SK-N-SH (cell line): Measurements from ENCODE around the gene NFXL1. TPM values are rescaled to one million over a fixed set of nuclear protein-coding genes. Genes with fewer than 3 reads are reported as not detected.

ENCODE experiments used
- CTCF ChIA-PET: fragments of 300-600, 350-600 bp; formaldehyde crosslinking; extraction: SDS; loops from one replicate; lab custom pipeline; 2021; lab: Yijun Ruan, JAX
- POLR2A ChIA-PET: fragments of 350-600 bp; sonication (Branson Sonifier 250); formaldehyde crosslinking; extraction: SDS; loops from one replicate; lab custom pipeline; 2020; ENCODE audit warnings: antibody characterized with exemption, inconsistent platforms; lab: Yijun Ruan, JAX
- DNase-seq: peaks from one replicate; pipeline ENCODE4 v3.0.0; 2012
- H2AFZ ChIP-seq: fragments of 200-600 bp; sonication (generic); 2 replicates; pipeline ENCODE4 v1.8.1; 2016; ENCODE audit warnings: antibody characterized with exemption, mild to moderate bottlenecking, low read depth
- H3F3A ChIP-seq: fragments of 200-600 bp; sonication (generic); replicated peaks from 2 replicates; pipeline ENCODE3; 2016; ENCODE audit warnings: antibody characterized with exemption, mild to moderate bottlenecking; ENCODE audit not compliant: insufficient read depth
- H3K27ac ChIP-seq, 2 experiments: fragments of 200-500 bp in 1 of 2; fragments of 200-600 bp in 1 of 2; sonication (Bioruptor generic) in 1 of 2; sonication (generic), shearing (Covaris generic) in 1 of 2; 2 replicates each; pipeline versions ENCODE4 v1.5.1 to v1.6.1; 2014 to 2016; ENCODE audit warnings: low read depth in 2 of 2, inconsistent platforms in 1 of 2, low read length in 1 of 2, mild to moderate bottlenecking in 1 of 2, mixed read lengths in 1 of 2
- H3K27me3 ChIP-seq: fragments of 200-600 bp; sonication (generic), shearing (Covaris generic); 2 replicates; pipeline ENCODE4 v1.6.1; 2016; ENCODE audit warnings: mixed run types; ENCODE audit not compliant: insufficient read depth
- H3K36me3 ChIP-seq, 2 experiments: fragments of 200-500 bp in 1 of 2; fragments of 200-600 bp in 1 of 2; sonication (Bioruptor generic) in 1 of 2; sonication (generic) in 1 of 2; replicated peaks in 1 of 2; 2 replicates each; pipeline versions ENCODE3 to v1.5.1; 2014 to 2016; ENCODE audit warnings: low read length in 1 of 2, mild to moderate bottlenecking in 1 of 2; ENCODE audit not compliant: insufficient read depth in 2 of 2, control insufficient read depth in 1 of 2
- H3K4me1 ChIP-seq, 2 experiments: fragments of 200-500 bp in 1 of 2; fragments of 200-600 bp in 1 of 2; sonication (Bioruptor generic) in 1 of 2; sonication (generic), shearing (Covaris generic) in 1 of 2; 2 replicates each; pipeline versions ENCODE4 v1.5.1 to v1.6.1; 2014 to 2016; ENCODE audit warnings: low read depth in 1 of 2, low read length in 1 of 2, mixed run types in 1 of 2; ENCODE audit not compliant: insufficient read depth in 2 of 2, control insufficient read depth in 1 of 2
- H3K4me2 ChIP-seq: fragments of 200-600 bp; sonication (generic), shearing (Covaris generic); 2 replicates; pipeline ENCODE4 v1.6.1; 2017; ENCODE audit warnings: mixed run types
- H3K4me3 ChIP-seq, 2 experiments: fragments of 200-500 bp in 1 of 2; fragments of 200-600 bp in 1 of 2; sonication (Bioruptor generic) in 1 of 2; sonication (generic), shearing (Covaris generic) in 1 of 2; 2 replicates each; pipeline versions ENCODE4 v1.5.1 to v1.8.1; 2014 to 2016; ENCODE audit warnings: low read depth in 2 of 2, inconsistent platforms in 1 of 2, low read length in 1 of 2, mild to moderate bottlenecking in 1 of 2, mixed read lengths in 1 of 2, moderate library complexity in 1 of 2
- H3K79me2 ChIP-seq: fragments of 200-600 bp; sonication (generic); 2 replicates; pipeline ENCODE4 v1.8.1; 2017; ENCODE audit warnings: mild to moderate bottlenecking; ENCODE audit not compliant: insufficient read depth
- H3K9ac ChIP-seq: fragments of 200-600 bp; sonication (generic); 2 replicates; pipeline ENCODE4 v1.6.1; 2017; ENCODE audit warnings: mixed run types
- H3K9me2 ChIP-seq: fragments of 200-600 bp; sonication (generic); 2 replicates; pipeline ENCODE4 v1.6.1; 2017; ENCODE audit warnings: mixed run types
- H3K9me3 ChIP-seq: fragments of 200-600 bp; sonication (generic); 2 replicates; pipeline ENCODE4 v1.6.1; 2017; ENCODE audit warnings: mixed run types, mild to moderate bottlenecking, moderate library complexity
- H4K20me1 ChIP-seq: fragments of 200-600 bp; sonication (generic); 2 replicates; pipeline ENCODE4 v1.6.1; 2017; ENCODE audit warnings: mild to moderate bottlenecking, mixed run types; ENCODE audit not compliant: insufficient read depth
- ELF1 ChIP-seq: IDR thresholded peaks from 2 replicates; pipeline ENCODE4 v1.4.0; 2012
- EP300 ChIP-seq, 2 experiments: IDR thresholded peaks; 2 replicates each; pipeline versions ENCODE4 v1.4.0 to v1.6.1; 2012; ENCODE audit warnings: borderline replicate concordance in 1 of 2, low read depth in 1 of 2, low read length in 1 of 2
- FOSL2 ChIP-seq: IDR thresholded peaks from 2 replicates; pipeline ENCODE4 v1.4.0; 2012; ENCODE audit warnings: low read depth, mild to moderate bottlenecking, moderate library complexity, borderline replicate concordance
- FOXM1 ChIP-seq: IDR thresholded peaks from 2 replicates; pipeline ENCODE4 v1.4.0; 2012; ENCODE audit warnings: low read depth, mild to moderate bottlenecking
- GATA2 ChIP-seq: sonication (generic); formaldehyde crosslinking; IDR thresholded peaks from 2 replicates; pipeline ENCODE4 v1.5.0; 2020; ENCODE audit warnings: mild to moderate bottlenecking, missing genetic modification reagents
- MEF2A ChIP-seq: IDR thresholded peaks from 2 replicates; pipeline ENCODE4 v1.4.0; 2012; ENCODE audit warnings: low read depth, borderline replicate concordance
- NFIC ChIP-seq: IDR thresholded peaks from 2 replicates; pipeline ENCODE4 v1.4.0; 2012; ENCODE audit warnings: borderline replicate concordance
- POLR2AphosphoS5 ChIP-seq: IDR thresholded peaks from 2 replicates; pipeline ENCODE4 v1.6.1; 2012; ENCODE audit warnings: low read depth, low read length
- RAD21 ChIP-seq: IDR thresholded peaks from 2 replicates; pipeline ENCODE4 v1.6.1; 2012; ENCODE audit warnings: mild to moderate bottlenecking, low read length
- RCOR1 ChIP-seq: fragments of 150-350 bp; IDR thresholded peaks from 2 replicates; pipeline ENCODE4 v1.6.1; 2017; ENCODE audit warnings: antibody characterized with exemption, low read length
- RFX5 ChIP-seq: IDR thresholded peaks from 2 replicates; pipeline ENCODE4 v1.6.1; 2012; ENCODE audit warnings: mild to moderate bottlenecking, improper control_type of control experiment, low read length
- SMC3 ChIP-seq: IDR thresholded peaks from 2 replicates; pipeline ENCODE4 v1.6.1; 2012; ENCODE audit warnings: low read depth, low read length, improper control_type of control experiment
- WGBS: methylation state at CpG from one replicate; pipeline ENCODE4 v1.1.6; 2017; ENCODE audit warnings: low lambda C conversion rate; 5-methylcytosine and 5-hydroxymethylcytosine counted together
- polyA plus RNA-seq, 3 experiments: library from polyadenylated mRNA; depleted of rRNA; stranded (reverse); fragments of >200 nt; gene quantifications; 2 replicates each; pipeline ENCODE4 v1.2.3, GENCODE V29; 2012
- TF ChIP-seq, protein P1 (sequence below): fragments of 200-600 bp; sonication (generic); IDR thresholded peaks from 2 replicates; pipeline ENCODE4 v1.6.1; 2017; ENCODE audit warnings: antibody characterized with exemption, mild to moderate bottlenecking, moderate library complexity
- TF ChIP-seq, protein P2 (sequence below): IDR thresholded peaks from 2 replicates; pipeline ENCODE4; 2012
- TF ChIP-seq, protein P3 (sequence below): IDR thresholded peaks from 2 replicates; pipeline ENCODE4 v1.6.1; 2012; ENCODE audit warnings: mild to moderate bottlenecking, low read depth, low read length, moderate library complexity
- TF ChIP-seq, protein P4 (sequence below): IDR thresholded peaks from 2 replicates; pipeline ENCODE4 v1.4.0; 2012; ENCODE audit warnings: low read depth, borderline replicate concordance

NFXL1 gene
- polyA plus RNA-seq, 1 of the 3 experiments (the other 2 are of a cell fraction) = 9.0 TPM

DNA sequence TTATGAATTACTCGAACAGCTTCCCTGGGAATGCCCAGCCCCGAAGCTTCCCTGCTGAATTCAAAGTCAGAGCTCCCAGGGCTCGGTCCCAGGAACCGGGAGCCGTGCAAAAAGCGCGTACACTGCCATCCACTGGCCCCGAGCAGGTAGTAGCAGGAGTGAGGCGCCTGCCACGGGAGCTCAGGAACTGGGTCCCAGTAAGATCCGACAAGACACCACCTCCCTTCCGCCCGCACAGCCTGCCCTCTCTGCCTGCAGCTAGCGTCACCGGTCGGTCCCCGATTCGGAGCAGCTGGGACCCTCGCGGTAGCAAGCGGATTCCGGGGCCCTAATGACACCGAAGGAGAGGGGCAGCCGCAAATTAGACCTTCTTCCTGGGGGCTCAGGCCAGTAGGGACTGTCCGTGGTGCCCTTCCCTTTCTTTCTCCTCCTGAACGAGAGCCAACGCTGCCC is 77.7 kb downstream of the NFXL1 start:
- H3F3A ChIP-seq = peaks cover 17% of the 10 kb centered on the region
- peaks cover 0 to 10% of the 10 kb centered on the region in 2 experiments for H3K36me3 ChIP-seq
- TF ChIP-seq RFX5 (no peak), ELF1 (no peak), POLR2AphosphoS5 (no peak), RCOR1 (no peak), GATA2 (CRISPR knock-in tag) (no peak), NFIC (no peak), FOXM1 (no peak), RAD21 (peak; percentile 93), EP300 (IDR thresholded peaks at IDR 0.05; ENCODE audit: borderline replicate concordance in 1 of 2, low read depth in 1 of 2, low read length in 1 of 2) (no peak), MEF2A (no peak), SMC3 (peak; percentile 85), FOSL2 (no peak)
- TF ChIP-seq, protein P1, sequence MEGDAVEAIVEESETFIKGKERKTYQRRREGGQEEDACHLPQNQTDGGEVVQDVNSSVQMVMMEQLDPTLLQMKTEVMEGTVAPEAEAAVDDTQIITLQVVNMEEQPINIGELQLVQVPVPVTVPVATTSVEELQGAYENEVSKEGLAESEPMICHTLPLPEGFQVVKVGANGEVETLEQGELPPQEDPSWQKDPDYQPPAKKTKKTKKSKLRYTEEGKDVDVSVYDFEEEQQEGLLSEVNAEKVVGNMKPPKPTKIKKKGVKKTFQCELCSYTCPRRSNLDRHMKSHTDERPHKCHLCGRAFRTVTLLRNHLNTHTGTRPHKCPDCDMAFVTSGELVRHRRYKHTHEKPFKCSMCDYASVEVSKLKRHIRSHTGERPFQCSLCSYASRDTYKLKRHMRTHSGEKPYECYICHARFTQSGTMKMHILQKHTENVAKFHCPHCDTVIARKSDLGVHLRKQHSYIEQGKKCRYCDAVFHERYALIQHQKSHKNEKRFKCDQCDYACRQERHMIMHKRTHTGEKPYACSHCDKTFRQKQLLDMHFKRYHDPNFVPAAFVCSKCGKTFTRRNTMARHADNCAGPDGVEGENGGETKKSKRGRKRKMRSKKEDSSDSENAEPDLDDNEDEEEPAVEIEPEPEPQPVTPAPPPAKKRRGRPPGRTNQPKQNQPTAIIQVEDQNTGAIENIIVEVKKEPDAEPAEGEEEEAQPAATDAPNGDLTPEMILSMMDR = peak; percentile 74
- TF ChIP-seq, protein P2, sequence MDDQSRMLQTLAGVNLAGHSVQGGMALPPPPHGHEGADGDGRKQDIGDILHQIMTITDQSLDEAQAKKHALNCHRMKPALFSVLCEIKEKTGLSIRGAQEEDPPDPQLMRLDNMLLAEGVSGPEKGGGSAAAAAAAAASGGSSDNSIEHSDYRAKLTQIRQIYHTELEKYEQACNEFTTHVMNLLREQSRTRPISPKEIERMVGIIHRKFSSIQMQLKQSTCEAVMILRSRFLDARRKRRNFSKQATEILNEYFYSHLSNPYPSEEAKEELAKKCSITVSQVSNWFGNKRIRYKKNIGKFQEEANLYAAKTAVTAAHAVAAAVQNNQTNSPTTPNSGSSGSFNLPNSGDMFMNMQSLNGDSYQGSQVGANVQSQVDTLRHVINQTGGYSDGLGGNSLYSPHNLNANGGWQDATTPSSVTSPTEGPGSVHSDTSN = no peak
- TF ChIP-seq, protein P3, sequence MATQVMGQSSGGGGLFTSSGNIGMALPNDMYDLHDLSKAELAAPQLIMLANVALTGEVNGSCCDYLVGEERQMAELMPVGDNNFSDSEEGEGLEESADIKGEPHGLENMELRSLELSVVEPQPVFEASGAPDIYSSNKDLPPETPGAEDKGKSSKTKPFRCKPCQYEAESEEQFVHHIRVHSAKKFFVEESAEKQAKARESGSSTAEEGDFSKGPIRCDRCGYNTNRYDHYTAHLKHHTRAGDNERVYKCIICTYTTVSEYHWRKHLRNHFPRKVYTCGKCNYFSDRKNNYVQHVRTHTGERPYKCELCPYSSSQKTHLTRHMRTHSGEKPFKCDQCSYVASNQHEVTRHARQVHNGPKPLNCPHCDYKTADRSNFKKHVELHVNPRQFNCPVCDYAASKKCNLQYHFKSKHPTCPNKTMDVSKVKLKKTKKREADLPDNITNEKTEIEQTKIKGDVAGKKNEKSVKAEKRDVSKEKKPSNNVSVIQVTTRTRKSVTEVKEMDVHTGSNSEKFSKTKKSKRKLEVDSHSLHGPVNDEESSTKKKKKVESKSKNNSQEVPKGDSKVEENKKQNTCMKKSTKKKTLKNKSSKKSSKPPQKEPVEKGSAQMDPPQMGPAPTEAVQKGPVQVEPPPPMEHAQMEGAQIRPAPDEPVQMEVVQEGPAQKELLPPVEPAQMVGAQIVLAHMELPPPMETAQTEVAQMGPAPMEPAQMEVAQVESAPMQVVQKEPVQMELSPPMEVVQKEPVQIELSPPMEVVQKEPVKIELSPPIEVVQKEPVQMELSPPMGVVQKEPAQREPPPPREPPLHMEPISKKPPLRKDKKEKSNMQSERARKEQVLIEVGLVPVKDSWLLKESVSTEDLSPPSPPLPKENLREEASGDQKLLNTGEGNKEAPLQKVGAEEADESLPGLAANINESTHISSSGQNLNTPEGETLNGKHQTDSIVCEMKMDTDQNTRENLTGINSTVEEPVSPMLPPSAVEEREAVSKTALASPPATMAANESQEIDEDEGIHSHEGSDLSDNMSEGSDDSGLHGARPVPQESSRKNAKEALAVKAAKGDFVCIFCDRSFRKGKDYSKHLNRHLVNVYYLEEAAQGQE = 0 out of 2 replicates have a peak, but pooled peaks have one; percentile 6
- TF ChIP-seq, protein P4, sequence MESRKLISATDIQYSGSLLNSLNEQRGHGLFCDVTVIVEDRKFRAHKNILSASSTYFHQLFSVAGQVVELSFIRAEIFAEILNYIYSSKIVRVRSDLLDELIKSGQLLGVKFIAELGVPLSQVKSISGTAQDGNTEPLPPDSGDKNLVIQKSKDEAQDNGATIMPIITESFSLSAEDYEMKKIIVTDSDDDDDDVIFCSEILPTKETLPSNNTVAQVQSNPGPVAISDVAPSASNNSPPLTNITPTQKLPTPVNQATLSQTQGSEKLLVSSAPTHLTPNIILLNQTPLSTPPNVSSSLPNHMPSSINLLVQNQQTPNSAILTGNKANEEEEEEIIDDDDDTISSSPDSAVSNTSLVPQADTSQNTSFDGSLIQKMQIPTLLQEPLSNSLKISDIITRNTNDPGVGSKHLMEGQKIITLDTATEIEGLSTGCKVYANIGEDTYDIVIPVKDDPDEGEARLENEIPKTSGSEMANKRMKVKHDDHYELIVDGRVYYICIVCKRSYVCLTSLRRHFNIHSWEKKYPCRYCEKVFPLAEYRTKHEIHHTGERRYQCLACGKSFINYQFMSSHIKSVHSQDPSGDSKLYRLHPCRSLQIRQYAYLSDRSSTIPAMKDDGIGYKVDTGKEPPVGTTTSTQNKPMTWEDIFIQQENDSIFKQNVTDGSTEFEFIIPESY = no peak
- H3K27me3 ChIP-seq = no peaks in the 10 kb centered on the region
- H3K9me3 ChIP-seq = peaks cover 7% of the 10 kb centered on the region; the same call in 1 of the 2 replicates
- H2AFZ ChIP-seq = peak overlapping the region; percentile 75
- ChIA-PET POLR2A (interaction anchor here (0.6 to 1.3 kb wide), 3 partner anchors 15 to 132 kb away, joined by 3 to 7 read pairs (median 4); partner anchors contain the start of gene NFXL1), CTCF (interaction anchor here (0.5 to 8.6 kb wide), 78 partner anchors 10 to 1376 kb away, joined by 3 to 417 read pairs (median 5); partner anchors contain the start of gene NFXL1)
- H3K4me3 ChIP-seq = peak overlapping the region; percentile 60 to 67
- DNase-seq = peak; percentile 88
- H4K20me1 ChIP-seq = no peaks in the 10 kb centered on the region
- peak overlapping the region; percentile 37; the same call in 1 of the 2 replicates for H3K9ac ChIP-seq
- no peaks in the 10 kb centered on the region for H3K9me2 ChIP-seq
- H3K4me1 ChIP-seq = peaks cover 0 to 9% of the 10 kb centered on the region in 2 experiments; a peak in 2 of 4 replicates
- H3K27ac ChIP-seq = peak overlapping the region in 1 of 2 experiments; percentile 43; a peak in 1 of 4 replicates
- no peaks in the 10 kb centered on the region for H3K79me2 ChIP-seq
- 0% methylated on average over 18 of the region's 27 CpGs for WGBS
- peak overlapping the region; percentile 71 for H3K4me2 ChIP-seq
